OCI-LY1 (cell line): ENCODE results near the gene MTIF3.

Experiments used
- EZH2 ChIP-seq: fragments of 200-600 bp; sonication (generic), shearing (Covaris generic); IDR thresholded peaks from 2 replicates; pipeline ENCODE4 v1.8.0; 2017; ENCODE audit warnings: borderline replicate concordance, mixed run types, mild to moderate bottlenecking, antibody characterized with exemption, low read length, moderate library complexity, mixed read lengths
- TF ChIP-seq, protein P1 (sequence below): fragments of 200-600 bp; sonication (generic), shearing (Covaris generic); IDR thresholded peaks from 2 replicates; pipeline ENCODE4 v1.5.1; 2017; ENCODE audit warnings: mild to moderate bottlenecking, antibody characterized with exemption, low read length, moderate library complexity, mixed read lengths

DNA sequence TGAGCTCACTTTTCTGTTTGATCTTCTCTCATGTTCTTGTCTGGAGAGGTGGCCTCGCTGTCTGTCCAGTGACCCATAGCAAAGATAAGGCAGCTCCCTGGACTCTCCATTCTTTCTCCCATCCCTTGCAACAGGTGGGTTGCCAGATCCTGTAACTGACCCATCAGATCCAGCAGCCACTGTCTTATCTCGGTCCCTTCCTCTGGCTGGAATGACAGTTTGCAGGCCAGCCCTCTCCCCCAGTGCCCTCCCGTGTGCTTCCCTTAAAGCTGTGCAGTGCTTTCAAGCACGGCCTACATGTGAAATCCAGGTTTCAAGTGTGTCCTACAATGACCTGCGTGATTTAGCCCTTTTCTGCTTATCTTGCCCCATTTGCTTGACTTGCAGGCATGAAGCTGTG lies 22.2 kb downstream of the MTIF3 start:
- TF ChIP-seq, protein P1, sequence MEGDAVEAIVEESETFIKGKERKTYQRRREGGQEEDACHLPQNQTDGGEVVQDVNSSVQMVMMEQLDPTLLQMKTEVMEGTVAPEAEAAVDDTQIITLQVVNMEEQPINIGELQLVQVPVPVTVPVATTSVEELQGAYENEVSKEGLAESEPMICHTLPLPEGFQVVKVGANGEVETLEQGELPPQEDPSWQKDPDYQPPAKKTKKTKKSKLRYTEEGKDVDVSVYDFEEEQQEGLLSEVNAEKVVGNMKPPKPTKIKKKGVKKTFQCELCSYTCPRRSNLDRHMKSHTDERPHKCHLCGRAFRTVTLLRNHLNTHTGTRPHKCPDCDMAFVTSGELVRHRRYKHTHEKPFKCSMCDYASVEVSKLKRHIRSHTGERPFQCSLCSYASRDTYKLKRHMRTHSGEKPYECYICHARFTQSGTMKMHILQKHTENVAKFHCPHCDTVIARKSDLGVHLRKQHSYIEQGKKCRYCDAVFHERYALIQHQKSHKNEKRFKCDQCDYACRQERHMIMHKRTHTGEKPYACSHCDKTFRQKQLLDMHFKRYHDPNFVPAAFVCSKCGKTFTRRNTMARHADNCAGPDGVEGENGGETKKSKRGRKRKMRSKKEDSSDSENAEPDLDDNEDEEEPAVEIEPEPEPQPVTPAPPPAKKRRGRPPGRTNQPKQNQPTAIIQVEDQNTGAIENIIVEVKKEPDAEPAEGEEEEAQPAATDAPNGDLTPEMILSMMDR: no peak
- no peak for TF ChIP-seq EZH2
